IMR-90 (cell line): Measurements from ENCODE around the gene ULBP1. TPM values are rescaled to one million over a fixed set of nuclear protein-coding genes. Genes with fewer than 3 reads are reported as not detected.
"Not testable (repeated sequence)": the region's sequence is repeated elsewhere in the genome, so short reads cannot be mapped to it uniquely, and the experiment has no call there.

Experiments used
- ATAC-seq: fragments of 200-7000 bp; cut with Tn5 transposase; 2 replicates; pipeline ENCODE4 v1.9.1; 2020; ENCODE audit warnings: low read depth, mild to moderate bottlenecking, moderate library complexity
- BruUV-seq: library from RNA; stranded (reverse); fragments of 400-500 nt; replicated peaks from 2 replicates; lab custom pipeline; 2021; lab: Mats Ljungman, UMichigan
- CTCF ChIA-PET: fragments of 300-600 bp; formaldehyde crosslinking; extraction: SDS; loops from one replicate; lab custom pipeline; 2021; ENCODE audit warnings: antibody characterized with exemption; lab: Yijun Ruan, JAX
- POLR2A ChIA-PET: fragments of 300-600 bp; sonication (Branson Sonifier 250); formaldehyde crosslinking; loops from one replicate; lab custom pipeline; 2022; ENCODE audit warnings: antibody characterized with exemption; ENCODE audit not compliant: unreplicated experiment; lab: Charles Lee
- DNase-seq: peaks from one replicate; pipeline ENCODE4 v3.0.0; 2013
- H2AFZ ChIP-seq: replicated peaks from 2 replicates; pipeline ENCODE3; 2013; ENCODE audit warnings: low read length, mild to moderate bottlenecking; ENCODE audit not compliant: poor library complexity
- H2AK5ac ChIP-seq: 2 replicates; pipeline ENCODE4 v1.6.1; 2013; ENCODE audit warnings: low read depth, low read length, inconsistent platforms
- H2AK9ac ChIP-seq: replicated peaks from 2 replicates; pipeline ENCODE3; 2013; ENCODE audit warnings: mild to moderate bottlenecking, low read depth, low read length, moderate library complexity; ENCODE audit not compliant: poor library complexity
- H2BK120ac ChIP-seq: 2 replicates; pipeline ENCODE4 v1.6.1; 2013; ENCODE audit warnings: low read depth, low read length, inconsistent platforms
- H2BK15ac ChIP-seq: 3 replicates; pipeline ENCODE4 v1.6.1; 2013; ENCODE audit warnings: low read depth, low read length, inconsistent platforms
- H2BK20ac ChIP-seq: 2 replicates; pipeline ENCODE4 v1.6.1; 2013; ENCODE audit warnings: low read depth, mild to moderate bottlenecking, inconsistent platforms, low read length, moderate library complexity
- H2BK5ac ChIP-seq: 2 replicates; pipeline ENCODE4 v1.6.1; 2013; ENCODE audit warnings: mild to moderate bottlenecking, low read depth, low read length, inconsistent platforms; ENCODE audit not compliant: poor library complexity, severe bottlenecking
- H3K14ac ChIP-seq: replicated peaks from 2 replicates; pipeline ENCODE4 v1.6.1; 2013; ENCODE audit warnings: low read depth, low read length, inconsistent platforms
- H3K18ac ChIP-seq: 2 replicates; pipeline ENCODE4 v1.6.1; 2013; ENCODE audit warnings: low read depth, low read length, control low read depth
- H3K23ac ChIP-seq: 2 replicates; pipeline ENCODE4 v1.6.1; 2013; ENCODE audit warnings: low read depth, low read length, inconsistent platforms
- H3K27ac ChIP-seq: 2 replicates; pipeline ENCODE4 v1.5.1; 2013; ENCODE audit warnings: mild to moderate bottlenecking, control low read depth, low read length; ENCODE audit not compliant: insufficient read depth
- H3K27me3 ChIP-seq: 2 replicates; pipeline ENCODE4 v1.6.1; 2013; ENCODE audit warnings: low read length; ENCODE audit not compliant: control insufficient read depth, insufficient read depth
- H3K36me3 ChIP-seq: 2 replicates; pipeline ENCODE4 v1.6.1; 2013; ENCODE audit warnings: low read length, mixed read lengths; ENCODE audit not compliant: control insufficient read depth, insufficient read depth
- H3K4ac ChIP-seq: 2 replicates; pipeline ENCODE4 v1.6.1; 2013; ENCODE audit warnings: low read depth, low read length, inconsistent platforms
- H3K4me1 ChIP-seq: 2 replicates; pipeline ENCODE4 v1.6.1; 2013; ENCODE audit warnings: low read length, mixed read lengths; ENCODE audit not compliant: control insufficient read depth, insufficient read depth
- H3K4me2 ChIP-seq: 2 replicates; pipeline ENCODE4 v1.6.1; 2013; ENCODE audit warnings: low read depth, mild to moderate bottlenecking, control low read depth, low read length, moderate library complexity
- H3K4me3 ChIP-seq: 2 replicates; pipeline ENCODE4 v1.5.1; 2013; ENCODE audit warnings: low read depth, mild to moderate bottlenecking, control low read depth, low read length, moderate library complexity; ENCODE audit not compliant: insufficient read depth
- H3K56ac ChIP-seq: 2 replicates; pipeline ENCODE4 v1.6.1; 2013; ENCODE audit warnings: low read length, inconsistent platforms; ENCODE audit not compliant: insufficient read depth; ENCODE audit errors: extremely low read depth
- H3K79me1 ChIP-seq, 2 experiments: 2 replicates each; pipeline ENCODE4 v1.6.1; 2013; ENCODE audit warnings: low read length in 2 of 2, inconsistent platforms in 1 of 2, low read depth in 1 of 2
- H3K9ac ChIP-seq: 2 replicates; pipeline ENCODE4 v1.6.1; 2013; ENCODE audit warnings: low read depth, low read length, control low read depth
- H3K9me1 ChIP-seq: 2 replicates; pipeline ENCODE4 v1.6.1; 2013; ENCODE audit warnings: low read length, inconsistent platforms; ENCODE audit not compliant: insufficient read depth
- H3K9me3 ChIP-seq: 2 replicates; pipeline ENCODE4 v1.6.1; 2013; ENCODE audit warnings: low read length; ENCODE audit not compliant: control insufficient read depth, insufficient read depth
- H4K20me1 ChIP-seq: 2 replicates; pipeline ENCODE4 v1.6.1; 2013; ENCODE audit warnings: low read length, inconsistent platforms; ENCODE audit not compliant: insufficient read depth
- H4K5ac ChIP-seq: 2 replicates; pipeline ENCODE4 v1.6.1; 2013; ENCODE audit warnings: mild to moderate bottlenecking, low read depth, low read length, control low read depth
- H4K8ac ChIP-seq, 2 experiments: 2 replicates each; pipeline ENCODE4 v1.6.1; 2013; ENCODE audit warnings: low read depth in 2 of 2, low read length in 2 of 2, control low read depth in 1 of 2, inconsistent platforms in 1 of 2
- H4K91ac ChIP-seq: 2 replicates; pipeline ENCODE4 v1.6.1; 2013; ENCODE audit warnings: low read depth, low read length, inconsistent platforms; ENCODE audit not compliant: insufficient read depth
- MAZ ChIP-seq: IDR thresholded peaks from 2 replicates; pipeline ENCODE4 v1.6.1; 2012; ENCODE audit warnings: low read depth, mild to moderate bottlenecking, low read length, improper control_type of control experiment, moderate library complexity, borderline replicate concordance
- WGBS, 2 experiments: methylation state at CpG; one replicate each; pipeline versions ENCODE4 v1.1.5 to v1.1.7; 2013; ENCODE audit warnings: missing lambda C conversion rate in 2 of 2; ENCODE audit not compliant: insufficient read length in 1 of 2; ENCODE audit errors: extremely low coverage in 2 of 2; 5-methylcytosine and 5-hydroxymethylcytosine counted together
- dilution Hi-C: fragments of 300-500 bp; cut with HindIII; formaldehyde crosslinking; loops from one replicate; pipeline ENCODE4 v1.14.3; 2018; ENCODE audit warnings: low sequenced_read_pairs; ENCODE audit not compliant: unreplicated experiment
- in situ Hi-C: fragments of 300-500 bp; cut with MboI; formaldehyde crosslinking; loops from 3 replicates; pipeline ENCODE4 v1.14.3; 2019; ENCODE audit warnings: low sequenced_read_pairs, inconsistent platforms, mixed read lengths
- intact Hi-C: fragments of 100-400 bp; cut with micrococcal nuclease; formaldehyde crosslinking; loops from 2 replicates; pipeline ENCODE4 v1.10.0; 2022
- polyA plus RNA-seq, 3 experiments: library from polyadenylated mRNA; depleted of rRNA; stranded (reverse); fragments of >200 nt; gene quantifications; 2 replicates each; pipeline ENCODE4 v1.2.3, GENCODE V29; 2012; ENCODE audit warnings: low replicate concordance in 1 of 3
- total RNA-seq: library from RNA; depleted of rRNA; stranded (reverse); fragments of >200 nt; gene quantifications from 2 replicates; pipeline ENCODE4 v1.2.3, GENCODE V29; 2012

Gene ULBP1
- total and polyA plus RNA-seq, 2 of the 4 experiments (the other 2 are of a cell fraction): 0.18 to 0.87 TPM

DNA sequence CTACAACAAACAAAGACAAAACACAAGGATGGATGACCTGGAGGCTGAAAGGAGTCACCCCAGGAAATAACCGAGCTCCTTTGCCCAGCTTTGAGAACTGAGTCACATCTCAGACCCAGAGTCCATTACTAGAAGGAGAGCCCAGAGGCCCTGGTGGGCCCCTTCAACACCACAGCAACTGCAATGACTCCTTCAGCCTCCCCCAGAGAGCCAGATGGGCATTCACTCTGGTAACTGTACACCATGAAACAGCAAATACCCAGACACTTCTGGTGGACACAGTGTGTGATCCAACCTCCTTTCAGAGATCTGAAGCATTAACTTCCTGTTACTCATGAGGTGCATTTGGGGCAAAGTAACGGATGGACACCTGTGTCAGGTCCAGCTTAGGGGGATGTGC is 39.0 kb downstream of the ULBP1 start:
- H4K91ac ChIP-seq: no peak overlapping the region
- H3K4me2 ChIP-seq: no peak overlapping the region
- no peak overlapping the region for H4K8ac ChIP-seq
- no peak overlapping the region for H3K14ac ChIP-seq
- H3K23ac ChIP-seq: no peak overlapping the region
- in situ Hi-C loops (no loop called here), intact Hi-C loops (no loop called here), dilution Hi-C loops (no loop called here)
- H3K18ac ChIP-seq: no peak overlapping the region
- H2AK9ac ChIP-seq: no peak overlapping the region
- no peak overlapping the region for H2BK20ac ChIP-seq
- H2AFZ ChIP-seq: no peak overlapping the region
- TF ChIP-seq MAZ: no peak
- no peak overlapping the region for H3K27ac ChIP-seq
- no peak overlapping the region for H3K4ac ChIP-seq
- no peak overlapping the region for H3K4me3 ChIP-seq
- BruUV-seq: no TSS peak
- H4K5ac ChIP-seq: no peak overlapping the region
- no peak for ATAC-seq
- no peaks in the 10 kb centered on the region for H4K20me1 ChIP-seq
- H2AK5ac ChIP-seq: no peak overlapping the region
- no peak overlapping the region for H2BK15ac ChIP-seq
- peaks cover 56% of the 10 kb centered on the region for H3K27me3 ChIP-seq
- ChIA-PET CTCF (no interaction called here), POLR2A (no interaction called here)
- no peaks in the 10 kb centered on the region for H3K9me1 ChIP-seq
- H3K9me3 ChIP-seq: peaks cover 2% of the 10 kb centered on the region; the same call in 1 of the 2 replicates
- H3K9ac ChIP-seq: no peak overlapping the region
- no peak for DNase-seq
- H3K56ac ChIP-seq: no peak overlapping the region
- H2BK120ac ChIP-seq: no peak overlapping the region
- peaks cover 2% of the 10 kb centered on the region; the same call in 1 of the 2 replicates for H3K4me1 ChIP-seq
- WGBS, 2 experiments: no CpG with 5 or more reads among the region's 2 CpGs
- H2BK5ac ChIP-seq: no peak overlapping the region
- H3K79me1 ChIP-seq: no peaks in the 10 kb centered on the region
- no peaks in the 10 kb centered on the region for H3K36me3 ChIP-seq

GRCh38 chr6:150003599-150003998 is 39.9 kb downstream of the ULBP1 start:
- H3K18ac ChIP-seq, H3K9me1 ChIP-seq, DNase-seq, H2AFZ ChIP-seq, BruUV-seq, H2BK5ac ChIP-seq, H2BK15ac ChIP-seq, intact Hi-C loops, H2BK120ac ChIP-seq, H4K5ac ChIP-seq, H3K14ac ChIP-seq, H3K4me2 ChIP-seq, H3K4me1 ChIP-seq, H3K79me1 ChIP-seq, H3K9me3 ChIP-seq, H3K4me3 ChIP-seq, H2AK5ac ChIP-seq, H2AK9ac ChIP-seq, H3K56ac ChIP-seq, CTCF ChIA-PET, in situ Hi-C loops, H3K4ac ChIP-seq, H4K91ac ChIP-seq, H3K9ac ChIP-seq, H3K23ac ChIP-seq, ATAC-seq, H2BK20ac ChIP-seq, H3K27ac ChIP-seq, H3K36me3 ChIP-seq, POLR2A ChIA-PET, dilution Hi-C loops, H4K20me1 ChIP-seq, H4K8ac ChIP-seq: not testable (repeated sequence)
- WGBS, 2 experiments: no CpG with 5 or more reads among the region's 3 CpGs
- peaks cover 57% of the 10 kb centered on the region for H3K27me3 ChIP-seq
